Omental fat pad (tissue), 4 donors: ENCODE data around the gene SDHAF2. TPM values are rescaled to one million over a fixed set of nuclear protein-coding genes. Genes with fewer than 3 reads are reported as not detected.
"Not testable (repeated sequence)": the region's sequence is repeated elsewhere in the genome, so short reads cannot be mapped to it uniquely, and the experiment has no call there.

Source experiments
- ATAC-seq: fragments of 150-250 bp; one replicate; pipeline ENCODE4 v1.9.1; 2016; ENCODE audit warnings: mild to moderate bottlenecking, moderate library complexity; ENCODE audit not compliant: low FRiP score
- DNase-seq: peaks from one replicate; pipeline ENCODE4 v3.0.0-alpha.2; 2019; ENCODE audit warnings: low spot score
- total RNA-seq, 4 donors: library from RNA; depleted of rRNA; stranded (reverse); fragments of >200 nt; gene quantifications; one replicate each; pipeline ENCODE4 v1.1.0, GENCODE V29; 2016
- TF ChIP-seq, protein P1 (sequence below), 3 donors: fragments of 450-650 bp; IDR thresholded peaks; one replicate each; pipeline ENCODE4 v1.5.1; 2016 to 2017; ENCODE audit warnings: antibody characterized with exemption in 3 of 3, mild to moderate bottlenecking in 3 of 3, moderate library complexity in 2 of 3

SDHAF2 gene
- total RNA-seq, 4 donors from 2014 or later, result 48.6 to 59.0 (median 54.0) TPM

GRCh38 chr11:61460986-61461385 is 31.1 kb downstream of the SDHAF2 start:
- ATAC-seq, result no peak
- DNase-seq, result no peak
- TF ChIP-seq, protein P1, sequence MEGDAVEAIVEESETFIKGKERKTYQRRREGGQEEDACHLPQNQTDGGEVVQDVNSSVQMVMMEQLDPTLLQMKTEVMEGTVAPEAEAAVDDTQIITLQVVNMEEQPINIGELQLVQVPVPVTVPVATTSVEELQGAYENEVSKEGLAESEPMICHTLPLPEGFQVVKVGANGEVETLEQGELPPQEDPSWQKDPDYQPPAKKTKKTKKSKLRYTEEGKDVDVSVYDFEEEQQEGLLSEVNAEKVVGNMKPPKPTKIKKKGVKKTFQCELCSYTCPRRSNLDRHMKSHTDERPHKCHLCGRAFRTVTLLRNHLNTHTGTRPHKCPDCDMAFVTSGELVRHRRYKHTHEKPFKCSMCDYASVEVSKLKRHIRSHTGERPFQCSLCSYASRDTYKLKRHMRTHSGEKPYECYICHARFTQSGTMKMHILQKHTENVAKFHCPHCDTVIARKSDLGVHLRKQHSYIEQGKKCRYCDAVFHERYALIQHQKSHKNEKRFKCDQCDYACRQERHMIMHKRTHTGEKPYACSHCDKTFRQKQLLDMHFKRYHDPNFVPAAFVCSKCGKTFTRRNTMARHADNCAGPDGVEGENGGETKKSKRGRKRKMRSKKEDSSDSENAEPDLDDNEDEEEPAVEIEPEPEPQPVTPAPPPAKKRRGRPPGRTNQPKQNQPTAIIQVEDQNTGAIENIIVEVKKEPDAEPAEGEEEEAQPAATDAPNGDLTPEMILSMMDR (IDR thresholded peaks at IDR 0.05), result no peak

DNA sequence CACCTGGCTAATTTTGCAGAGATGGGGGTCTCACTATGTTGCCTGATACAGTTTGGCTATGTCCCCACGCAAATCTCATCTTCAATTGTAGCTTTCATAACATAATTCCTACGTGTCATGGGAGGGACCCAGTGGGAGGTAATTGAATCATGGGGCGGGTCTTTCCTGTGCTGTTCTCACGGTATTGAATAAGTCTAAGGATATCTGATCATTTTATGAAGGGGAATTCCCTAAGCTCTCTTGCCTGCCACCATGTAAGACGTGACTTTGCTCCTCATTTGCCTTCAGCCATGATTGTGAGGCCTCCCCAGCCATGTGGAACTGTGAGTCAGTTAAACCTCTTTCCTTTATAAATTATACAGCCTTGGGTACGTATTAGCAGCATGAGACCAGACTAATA is 37.7 kb downstream of the SDHAF2 start:
- not testable (repeated sequence) for DNase-seq, ATAC-seq

DNA sequence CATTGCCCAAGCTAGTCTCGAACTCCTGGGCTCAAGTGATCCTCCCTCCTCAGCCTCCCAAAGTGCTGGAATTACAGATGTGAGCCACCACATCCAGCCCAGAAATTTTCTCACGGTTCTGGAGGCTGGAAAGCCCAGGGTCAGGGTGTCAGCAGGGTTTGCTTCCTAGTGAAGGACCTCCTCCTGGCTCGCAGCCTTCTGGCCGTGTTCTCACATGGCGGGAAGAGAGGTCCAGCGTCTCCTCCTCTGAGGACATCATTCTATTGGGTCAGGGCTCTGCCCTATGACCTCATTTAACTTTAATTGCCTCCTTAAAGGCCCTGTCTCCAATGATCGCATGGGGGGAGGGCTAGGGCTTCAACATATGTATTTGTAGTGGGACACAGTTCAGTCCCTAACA is 38.1 kb downstream of the SDHAF2 start:
- DNase-seq (no peak), ATAC-seq (no peak)
- TF ChIP-seq, protein P1 (IDR thresholded peaks at IDR 0.05), result no peak

GRCh38 chr11:61472282-61472681 is 42.4 kb downstream of the SDHAF2 start:
- ATAC-seq (no peak), DNase-seq (no peak)
- TF ChIP-seq, protein P1 (IDR thresholded peaks at IDR 0.05), result no peak

DNA sequence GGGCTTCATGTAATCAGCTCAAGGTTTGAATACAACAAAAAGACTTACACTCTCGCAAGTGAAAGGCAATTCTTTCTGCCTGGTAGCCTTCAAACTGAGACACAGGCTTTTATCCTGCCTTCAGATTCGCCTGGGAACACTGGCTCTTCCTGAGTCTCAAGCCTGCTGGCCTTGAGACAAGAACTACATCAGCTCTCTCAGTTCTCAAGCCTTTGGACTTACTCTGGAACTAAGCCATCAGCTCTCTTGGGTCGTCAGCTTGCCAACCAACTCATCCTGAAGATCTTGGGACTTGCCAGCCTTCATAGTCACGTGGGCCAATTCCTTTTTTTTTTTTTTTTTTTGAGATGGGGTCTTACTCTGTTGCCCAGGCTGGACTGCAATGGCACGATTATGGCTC is 42.9 kb downstream of the SDHAF2 start:
- TF ChIP-seq, protein P1 (IDR thresholded peaks at IDR 0.05), result no peak
- ATAC-seq, result peak; percentile 57
- no peak for DNase-seq

DNA sequence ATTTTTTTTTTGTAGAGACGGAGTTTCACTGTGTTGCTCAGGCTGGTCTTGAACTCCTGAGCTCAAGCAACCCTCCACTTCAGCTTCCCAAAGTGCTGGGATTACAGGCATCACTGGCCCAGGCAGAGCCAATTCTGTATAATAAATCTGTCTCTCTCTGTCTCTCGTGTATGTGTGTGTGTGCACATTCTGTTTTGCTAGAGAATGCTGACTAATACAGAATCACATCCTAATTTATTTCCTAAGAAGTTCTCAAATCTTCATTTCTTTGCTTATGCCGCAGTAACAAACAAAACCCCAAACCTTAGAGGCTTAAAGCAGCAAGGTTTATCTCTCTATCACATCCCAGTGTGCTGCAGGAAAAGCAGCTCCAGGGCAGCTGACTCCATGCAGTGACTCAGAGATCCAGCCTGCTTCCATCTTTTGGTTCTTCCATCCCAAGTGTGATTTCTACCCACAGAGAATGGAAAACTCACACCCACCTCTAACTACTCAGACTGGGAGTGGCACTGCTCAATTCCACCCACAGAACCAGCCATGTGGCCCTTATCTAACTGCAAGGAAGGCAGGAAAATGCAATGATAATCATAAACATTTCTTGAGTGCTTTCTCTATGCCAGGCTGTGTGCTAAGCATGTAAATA is 43.6 kb downstream of the SDHAF2 start:
- ATAC-seq (no peak), DNase-seq (no peak)
- TF ChIP-seq, protein P1 (IDR thresholded peaks at IDR 0.05), result no peak

DNA sequence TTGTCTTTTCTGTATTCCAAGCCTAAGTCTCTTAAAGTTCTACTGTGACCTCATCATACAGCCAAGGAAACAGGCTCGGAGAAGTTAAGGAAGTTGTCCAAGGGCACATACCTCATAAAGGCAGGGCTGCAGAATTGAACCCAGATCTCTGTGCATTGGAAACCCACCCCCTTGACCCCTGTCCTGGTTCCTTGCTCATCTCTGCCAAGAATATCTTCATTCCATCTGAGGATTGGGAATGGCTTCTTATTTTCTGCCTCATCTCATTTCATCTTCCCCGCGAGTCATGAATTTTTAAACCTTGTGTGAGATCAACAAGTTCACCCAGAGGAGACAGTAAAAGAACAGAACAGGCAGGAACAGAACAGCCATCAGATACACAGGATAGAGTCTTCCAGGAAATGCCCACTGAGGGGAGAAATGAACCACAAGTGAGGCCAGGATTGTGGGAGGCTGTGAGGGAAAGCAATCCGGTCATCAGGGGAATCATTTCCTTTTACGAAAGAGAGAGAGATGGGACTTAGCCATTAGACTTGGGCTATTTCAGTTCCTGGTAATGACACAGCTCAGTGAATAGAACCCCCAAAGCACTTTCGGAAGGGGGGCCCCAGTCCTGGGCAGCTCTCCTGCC is 44.2 kb downstream of the SDHAF2 start:
- TF ChIP-seq, protein P1 (IDR thresholded peaks at IDR 0.05), result no peak
- ATAC-seq, result no peak
- no peak for DNase-seq
